GM12874 (cell line): ENCODE measurements around the gene SLC22A25.

ENCODE experiments used
- TF ChIP-seq, protein P1 (sequence below): IDR thresholded peaks from 2 replicates; pipeline ENCODE4 v1.5.1; 2011; ENCODE audit warnings: low read depth, mild to moderate bottlenecking, control low read depth, low read length, moderate library complexity; ENCODE audit not compliant: insufficient read depth

The SLC22A25 gene

DNA sequence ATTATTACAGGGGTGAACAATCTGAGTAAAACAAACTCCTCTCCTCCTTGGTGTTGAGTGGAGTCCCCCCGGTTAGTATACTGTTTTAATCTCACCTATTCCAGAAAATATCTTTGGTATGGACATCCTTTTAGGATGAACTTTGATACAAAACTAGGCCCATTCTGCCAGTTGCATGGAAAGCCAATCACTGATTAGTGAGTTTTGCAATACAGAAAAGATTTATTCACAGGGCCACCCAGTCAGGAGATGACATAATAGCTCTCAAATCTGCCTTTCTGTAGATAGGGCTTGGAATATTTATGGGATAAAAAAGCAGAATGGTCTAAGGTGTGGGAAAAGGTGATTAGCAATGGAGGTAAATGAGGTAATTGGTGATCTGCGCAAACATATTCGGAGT is 30.3 kb upstream of the SLC22A25 start:
- TF ChIP-seq, protein P1, sequence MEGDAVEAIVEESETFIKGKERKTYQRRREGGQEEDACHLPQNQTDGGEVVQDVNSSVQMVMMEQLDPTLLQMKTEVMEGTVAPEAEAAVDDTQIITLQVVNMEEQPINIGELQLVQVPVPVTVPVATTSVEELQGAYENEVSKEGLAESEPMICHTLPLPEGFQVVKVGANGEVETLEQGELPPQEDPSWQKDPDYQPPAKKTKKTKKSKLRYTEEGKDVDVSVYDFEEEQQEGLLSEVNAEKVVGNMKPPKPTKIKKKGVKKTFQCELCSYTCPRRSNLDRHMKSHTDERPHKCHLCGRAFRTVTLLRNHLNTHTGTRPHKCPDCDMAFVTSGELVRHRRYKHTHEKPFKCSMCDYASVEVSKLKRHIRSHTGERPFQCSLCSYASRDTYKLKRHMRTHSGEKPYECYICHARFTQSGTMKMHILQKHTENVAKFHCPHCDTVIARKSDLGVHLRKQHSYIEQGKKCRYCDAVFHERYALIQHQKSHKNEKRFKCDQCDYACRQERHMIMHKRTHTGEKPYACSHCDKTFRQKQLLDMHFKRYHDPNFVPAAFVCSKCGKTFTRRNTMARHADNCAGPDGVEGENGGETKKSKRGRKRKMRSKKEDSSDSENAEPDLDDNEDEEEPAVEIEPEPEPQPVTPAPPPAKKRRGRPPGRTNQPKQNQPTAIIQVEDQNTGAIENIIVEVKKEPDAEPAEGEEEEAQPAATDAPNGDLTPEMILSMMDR: no peak

DNA sequence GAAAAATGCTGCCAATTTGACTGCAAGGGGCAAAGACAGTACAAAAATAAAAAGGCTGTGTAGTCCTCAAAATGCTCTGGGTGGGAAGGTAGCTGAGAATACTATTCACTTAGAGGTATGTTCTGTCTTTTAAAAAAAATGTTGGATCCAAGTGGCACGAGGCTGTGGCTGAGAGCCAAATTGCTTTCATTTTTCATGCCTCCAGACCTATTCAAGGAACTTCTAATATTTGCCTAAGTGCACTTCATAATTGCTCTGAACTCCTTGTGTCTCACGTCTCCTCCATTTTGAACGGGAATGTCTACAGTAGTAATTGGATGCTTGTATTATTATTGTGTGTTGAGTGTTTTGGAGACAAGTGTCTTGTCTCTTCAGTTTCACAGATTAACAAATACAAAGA is 19.1 kb upstream of the SLC22A25 start:
- TF ChIP-seq, protein P1: no peak

DNA sequence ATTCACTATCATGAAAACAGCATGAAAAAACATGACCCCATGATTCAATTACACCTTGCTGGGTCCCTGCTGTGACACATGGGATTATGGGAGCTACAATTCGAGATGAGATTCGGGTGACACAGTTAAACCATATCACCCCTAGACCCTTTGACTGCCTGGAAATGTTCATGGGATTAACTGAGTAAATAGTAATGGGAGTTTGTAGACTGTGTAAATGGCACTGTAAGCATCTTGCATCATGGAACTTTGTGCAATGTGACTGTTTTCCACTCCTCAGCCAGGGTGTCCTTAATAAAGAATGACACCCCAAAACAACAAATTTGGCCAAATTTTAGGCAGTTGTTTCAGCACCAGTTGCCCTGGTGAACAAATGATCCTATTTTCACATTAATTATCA is 7.9 kb upstream of the SLC22A25 start:
- TF ChIP-seq, protein P1: no peak

DNA sequence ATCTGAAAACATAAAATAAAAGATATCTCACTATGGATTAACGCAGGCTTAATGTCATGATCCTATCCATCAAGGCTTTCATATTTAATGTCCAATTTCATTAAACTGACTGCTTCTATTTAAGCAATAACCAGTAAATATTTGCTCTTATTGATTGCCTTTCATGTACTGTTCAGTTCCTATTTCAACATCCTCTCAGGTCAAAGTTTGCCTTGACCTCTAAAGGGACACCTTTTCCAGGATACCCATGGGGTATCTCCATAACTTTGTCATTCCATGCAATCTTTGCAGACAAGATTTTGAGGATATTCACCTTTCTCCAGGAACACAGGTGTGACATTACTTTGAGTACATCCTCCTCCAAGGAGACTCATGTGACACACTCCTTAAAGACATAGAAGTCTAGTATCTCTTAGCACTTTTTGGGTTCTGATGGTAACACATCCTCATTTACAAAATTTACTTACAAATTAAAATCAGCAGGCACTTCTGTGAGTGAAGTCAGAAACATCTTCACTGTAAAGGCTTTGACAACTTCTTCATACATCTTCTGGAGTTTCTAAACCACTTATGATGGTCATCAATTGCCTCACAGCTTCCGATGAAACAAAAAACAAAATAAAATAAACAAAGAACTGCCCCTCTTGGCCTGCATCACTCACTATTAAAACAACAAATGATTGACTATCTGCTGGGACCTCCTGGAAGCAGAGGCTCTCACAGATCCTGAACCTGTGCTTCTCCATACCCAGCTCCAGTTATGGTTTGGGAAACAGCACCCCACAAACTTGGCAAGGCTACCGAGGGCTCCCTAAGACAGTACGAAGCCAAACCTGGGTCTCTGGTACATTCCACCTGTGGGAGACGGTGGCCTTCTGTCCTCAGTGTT is 7.0 kb upstream of the SLC22A25 start:
- TF ChIP-seq, protein P1: no peak

DNA sequence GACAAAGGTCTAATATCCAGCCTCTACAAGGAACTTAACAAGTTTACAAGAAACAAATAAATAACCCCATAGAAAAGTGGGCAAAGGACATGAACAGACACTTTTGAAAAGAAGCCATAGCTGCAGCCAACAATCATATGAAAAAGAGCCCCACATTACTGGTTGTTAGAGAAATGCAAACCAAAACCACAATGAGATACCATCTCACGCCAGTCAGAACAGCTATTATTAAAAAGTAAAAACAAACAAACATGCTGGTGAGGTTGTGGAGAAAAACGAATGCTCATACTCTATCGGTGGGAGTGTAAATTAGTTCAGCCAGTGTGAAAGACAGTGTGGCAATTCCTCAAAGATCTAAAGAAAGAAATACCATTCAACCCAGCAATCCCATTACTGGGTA is 5.6 kb upstream of the SLC22A25 start:
- TF ChIP-seq, protein P1: no peak

DNA sequence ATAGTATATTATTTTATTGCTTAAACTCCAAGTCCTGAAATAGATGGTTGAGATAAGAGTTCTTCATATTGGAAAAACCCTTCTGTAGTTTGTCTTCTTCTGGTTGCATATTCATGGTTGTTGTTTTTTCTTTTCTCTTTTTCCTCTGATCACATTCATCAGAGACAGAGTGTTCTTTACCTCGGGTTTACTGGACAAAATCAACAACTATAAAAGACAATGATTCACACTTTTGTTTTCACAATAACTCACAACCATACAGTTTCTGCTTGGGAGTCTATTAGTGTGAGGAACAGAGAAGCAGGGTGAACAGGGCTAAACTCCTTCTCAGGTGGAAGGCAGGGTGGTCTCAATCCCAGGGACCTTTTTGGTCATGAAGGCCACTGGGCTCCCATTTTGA is 2.6 kb upstream of the SLC22A25 start:
- TF ChIP-seq, protein P1: no peak

DNA sequence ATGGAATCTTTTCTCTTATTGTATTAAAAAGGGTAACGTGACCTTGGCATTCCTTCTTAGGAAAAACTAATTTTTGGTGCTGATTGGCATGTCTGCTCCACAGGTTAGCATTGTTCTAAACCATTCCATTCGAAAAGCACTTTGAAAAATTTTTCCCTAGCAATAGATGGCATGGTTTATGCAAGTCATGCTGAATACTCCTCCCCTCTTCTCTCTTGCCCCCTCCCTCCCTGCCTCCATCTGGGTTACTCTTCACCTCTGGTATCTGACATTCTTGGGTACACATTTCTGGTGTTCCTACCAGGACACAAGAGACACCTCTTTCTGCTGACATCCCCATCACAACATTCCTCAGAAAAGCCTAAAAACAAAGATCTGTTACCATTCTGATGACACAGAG is 1.5 kb upstream of the SLC22A25 start:
- TF ChIP-seq, protein P1: no peak
